Ishikawa (cell line): ENCODE measurements around the gene TMEFF2.

Experiments
- CEBPB ChIP-seq: IDR thresholded peaks from 2 replicates; pipeline ENCODE4 v1.6.1; 2012
- EP300 ChIP-seq: IDR thresholded peaks from 2 replicates; pipeline ENCODE4 v1.6.1; 2012; ENCODE audit warnings: borderline replicate concordance
- FOXM1 ChIP-seq: IDR thresholded peaks from 2 replicates; pipeline ENCODE4 v1.6.1; 2012; ENCODE audit warnings: low read depth, borderline replicate concordance
- RAD21 ChIP-seq: IDR thresholded peaks from 2 replicates; pipeline ENCODE4 v1.6.1; 2012; ENCODE audit warnings: low read depth
- REST ChIP-seq: IDR thresholded peaks from 2 replicates; pipeline ENCODE4 v1.6.1; 2012; ENCODE audit warnings: low read depth, mild to moderate bottlenecking
- YY1 ChIP-seq: IDR thresholded peaks from 2 replicates; pipeline ENCODE4 v1.6.1; 2012; ENCODE audit warnings: low read depth

DNA sequence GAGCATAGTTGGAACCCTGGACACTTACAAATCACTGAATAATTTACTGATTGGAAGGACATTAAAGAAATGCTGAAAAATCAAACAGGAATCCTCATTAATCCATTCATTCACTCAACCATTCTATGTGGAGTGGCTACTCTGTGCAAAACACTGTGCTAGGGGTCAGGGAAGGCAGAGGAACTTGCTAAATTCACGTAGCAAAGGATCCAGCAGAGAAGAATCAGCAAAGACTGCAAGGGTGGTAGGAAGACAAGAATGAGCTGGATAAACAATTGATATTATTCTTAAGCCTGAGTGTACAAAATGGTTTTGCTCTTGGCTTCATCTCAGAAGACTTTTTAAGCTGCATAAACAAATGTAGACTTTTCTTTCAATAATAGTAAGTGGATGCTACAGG lies 183.5 kb downstream of the TMEFF2 start:
- TF ChIP-seq REST, result no peak
- TF ChIP-seq YY1, result no peak
- no peak for TF ChIP-seq RAD21
- no peak for TF ChIP-seq CEBPB
- TF ChIP-seq FOXM1, result no peak
- no peak for TF ChIP-seq EP300
